Tibial artery (tissue), 4 donors: ENCODE measurements around the gene GAB1.

ENCODE experiments used
- DNase-seq, 2 donors: peaks; one replicate each; pipeline ENCODE4 v3.0.0-alpha.2; 2019
- H3K27ac ChIP-seq, 2 donors: fragments of 200-600 bp; sonication (generic) in 1 of 2; 1 replicate in 1 of 2; 2 replicates in 1 of 2; pipeline ENCODE4 v1.5.1; 2018 to 2019; ENCODE audit warnings: mild to moderate bottlenecking in 1 of 2
- H3K27me3 ChIP-seq, 2 donors: fragments of 200-600 bp; sonication (generic) in 1 of 2; one replicate each; pipeline versions ENCODE4 v1.5.1 to v1.6.0; 2016 to 2019
- H3K36me3 ChIP-seq, 3 donors: fragments of 200-600 bp; sonication (generic) in 2 of 3; one replicate each; pipeline ENCODE4 v1.5.1; 2016 to 2019; ENCODE audit warnings: mild to moderate bottlenecking in 2 of 3
- H3K4me1 ChIP-seq, 4 donors: fragments of 200-600 bp; sonication (generic) in 2 of 4; 1 replicate in 3 of 4; 2 replicates in 1 of 4; pipeline ENCODE4 v1.5.1; 2016 to 2019
- H3K4me3 ChIP-seq, 2 donors: fragments of 200-600 bp; sonication (generic) in 1 of 2; 1 replicate in 1 of 2; 2 replicates in 1 of 2; pipeline ENCODE4 v1.5.1; 2018 to 2019; ENCODE audit warnings: mild to moderate bottlenecking in 2 of 2
- H3K9me3 ChIP-seq, 3 donors: fragments of 200-600 bp; sonication (generic) in 1 of 3; one replicate each; pipeline ENCODE4 v1.5.1; 2016 to 2019
- intact Hi-C: fragments of 100-400 bp; cut with DNase I; formaldehyde crosslinking; loops from one replicate; pipeline ENCODE4 v1.15.0; 2023; ENCODE audit warnings: low total_unique reads
- TF ChIP-seq, protein P1 (sequence below), 2 experiments: fragments of 200-600 bp in 1 of 2; fragments of 450-650 bp in 1 of 2; IDR thresholded peaks; one replicate each; pipeline ENCODE4 v1.5.1; 2017 to 2019; ENCODE audit warnings: antibody characterized with exemption in 2 of 2, mild to moderate bottlenecking in 1 of 2, moderate library complexity in 1 of 2

Gene GAB1

DNA sequence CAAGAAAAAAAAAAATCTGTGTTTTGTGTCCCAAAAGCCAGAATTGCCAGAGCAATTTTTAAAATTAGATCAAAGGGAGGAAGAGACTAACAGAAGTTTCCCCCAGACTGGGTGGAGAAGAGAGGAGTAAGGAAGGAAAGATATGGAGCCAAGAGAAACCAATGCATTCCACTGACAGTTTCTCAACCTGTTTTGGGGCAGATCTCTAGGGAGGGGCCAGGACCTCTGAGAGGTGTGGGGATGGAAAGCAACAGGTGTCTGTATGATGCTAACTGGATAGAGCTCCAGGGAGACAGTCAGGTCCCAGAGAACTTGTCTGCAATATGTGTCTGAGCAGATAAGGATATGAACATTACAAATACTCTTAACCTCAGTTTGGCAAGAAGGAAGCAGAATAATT is 22.7 kb upstream of the GAB1 start:
- Histone ChIP-seq H3K27ac (no peak overlapping the region), H3K4me1 (peaks cover 0 to 8% (median 3%) of the 10 kb centered on the region in 4 donors), H3K27me3 (no peaks in the 10 kb centered on the region), H3K9me3 (no peaks in the 10 kb centered on the region), H3K4me3 (no peak overlapping the region), H3K36me3 (no peaks in the 10 kb centered on the region)
- intact Hi-C loops, result no loop called here
- no peak for DNase-seq
- TF ChIP-seq, protein P1, sequence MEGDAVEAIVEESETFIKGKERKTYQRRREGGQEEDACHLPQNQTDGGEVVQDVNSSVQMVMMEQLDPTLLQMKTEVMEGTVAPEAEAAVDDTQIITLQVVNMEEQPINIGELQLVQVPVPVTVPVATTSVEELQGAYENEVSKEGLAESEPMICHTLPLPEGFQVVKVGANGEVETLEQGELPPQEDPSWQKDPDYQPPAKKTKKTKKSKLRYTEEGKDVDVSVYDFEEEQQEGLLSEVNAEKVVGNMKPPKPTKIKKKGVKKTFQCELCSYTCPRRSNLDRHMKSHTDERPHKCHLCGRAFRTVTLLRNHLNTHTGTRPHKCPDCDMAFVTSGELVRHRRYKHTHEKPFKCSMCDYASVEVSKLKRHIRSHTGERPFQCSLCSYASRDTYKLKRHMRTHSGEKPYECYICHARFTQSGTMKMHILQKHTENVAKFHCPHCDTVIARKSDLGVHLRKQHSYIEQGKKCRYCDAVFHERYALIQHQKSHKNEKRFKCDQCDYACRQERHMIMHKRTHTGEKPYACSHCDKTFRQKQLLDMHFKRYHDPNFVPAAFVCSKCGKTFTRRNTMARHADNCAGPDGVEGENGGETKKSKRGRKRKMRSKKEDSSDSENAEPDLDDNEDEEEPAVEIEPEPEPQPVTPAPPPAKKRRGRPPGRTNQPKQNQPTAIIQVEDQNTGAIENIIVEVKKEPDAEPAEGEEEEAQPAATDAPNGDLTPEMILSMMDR (IDR thresholded peaks at IDR 0.05), result no peak

DNA sequence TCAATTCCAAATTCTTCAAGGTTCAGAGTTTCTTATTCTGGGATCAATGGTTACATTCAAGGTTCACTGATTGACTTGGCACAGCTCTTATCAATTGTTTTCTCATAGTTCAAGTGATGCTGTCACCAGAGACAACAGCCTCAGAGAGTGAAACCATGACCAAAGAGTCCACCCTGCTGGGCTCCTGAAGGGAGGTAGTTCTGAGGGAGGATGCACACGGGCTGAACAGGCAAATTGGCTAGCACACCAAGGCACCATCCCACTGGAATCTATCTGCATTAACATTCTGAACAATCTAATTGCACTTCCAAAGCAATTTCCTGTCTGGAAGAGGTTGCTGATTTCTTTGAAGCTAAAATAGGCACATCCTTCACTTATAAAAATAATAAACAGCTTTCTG is 16.6 kb upstream of the GAB1 start:
- TF ChIP-seq, protein P1 (IDR thresholded peaks at IDR 0.05), result no peak
- DNase-seq, result no peak
- peaks cover 0 to 8% (median 0%) of the 10 kb centered on the region in 4 donors for H3K4me1 ChIP-seq
- no peak overlapping the region for H3K4me3 ChIP-seq
- no peaks in the 10 kb centered on the region for H3K9me3 ChIP-seq
- H3K27ac ChIP-seq, result no peak overlapping the region
- no peaks in the 10 kb centered on the region for H3K27me3 ChIP-seq
- H3K36me3 ChIP-seq, result no peaks in the 10 kb centered on the region
- intact Hi-C loops, result no loop called here

DNA sequence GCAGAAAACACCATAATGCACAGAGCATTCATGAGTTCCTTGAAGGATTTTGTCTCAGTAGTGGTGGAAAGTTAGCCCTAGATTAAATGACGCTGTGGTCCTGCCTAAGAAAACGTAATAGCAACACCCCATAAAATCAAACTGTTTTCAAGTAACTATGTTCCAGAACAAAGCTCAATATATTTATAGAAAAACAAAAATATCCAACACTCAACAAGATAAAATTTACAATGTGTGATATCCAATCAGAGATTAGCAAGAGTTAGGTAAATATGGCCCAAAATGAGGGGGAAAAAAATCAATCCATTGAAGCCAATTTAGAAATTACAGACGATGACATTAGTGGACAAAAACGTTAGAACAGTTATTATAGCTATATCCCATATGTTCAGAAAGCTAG is 9.9 kb upstream of the GAB1 start:
- Histone ChIP-seq H3K9me3 (no peaks in the 10 kb centered on the region), H3K27ac (no peak overlapping the region), H3K27me3 (no peaks in the 10 kb centered on the region), H3K4me3 (no peak overlapping the region), H3K4me1 (no peaks in the 10 kb centered on the region), H3K36me3 (no peaks in the 10 kb centered on the region)
- TF ChIP-seq, protein P1 (IDR thresholded peaks at IDR 0.05), result no peak
- intact Hi-C loops, result no loop called here
- no peak for DNase-seq

DNA sequence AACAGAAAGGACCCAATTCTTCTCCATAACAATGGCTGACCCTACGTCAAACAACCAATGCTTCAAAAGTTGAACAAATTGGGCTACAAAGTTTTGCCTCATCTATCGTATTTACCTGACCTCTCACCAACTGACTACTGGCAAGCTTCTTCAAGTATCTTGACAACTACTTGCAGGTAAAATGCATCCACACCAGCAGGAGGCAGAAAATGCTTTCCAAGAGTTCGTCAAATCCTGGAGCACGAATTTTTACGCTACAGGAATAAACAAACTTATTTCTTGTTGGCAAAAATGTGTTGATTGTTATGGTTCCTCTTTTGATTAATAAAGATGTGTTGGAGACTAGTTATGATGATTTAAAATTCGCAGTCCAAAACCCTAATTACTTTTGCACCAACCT is 6.7 kb upstream of the GAB1 start:
- no peaks in the 10 kb centered on the region for H3K9me3 ChIP-seq
- H3K4me3 ChIP-seq, result no peak overlapping the region
- no peak overlapping the region for H3K27ac ChIP-seq
- H3K36me3 ChIP-seq, result no peaks in the 10 kb centered on the region
- TF ChIP-seq, protein P1 (IDR thresholded peaks at IDR 0.05), result no peak
- no peaks in the 10 kb centered on the region for H3K4me1 ChIP-seq
- no peaks in the 10 kb centered on the region for H3K27me3 ChIP-seq
- intact Hi-C loops, result loop anchor here (10.0 kb wide), 2 partner anchors 125 to 155 kb away; no protein-coding TSS in a partner anchor
- DNase-seq, result no peak

DNA sequence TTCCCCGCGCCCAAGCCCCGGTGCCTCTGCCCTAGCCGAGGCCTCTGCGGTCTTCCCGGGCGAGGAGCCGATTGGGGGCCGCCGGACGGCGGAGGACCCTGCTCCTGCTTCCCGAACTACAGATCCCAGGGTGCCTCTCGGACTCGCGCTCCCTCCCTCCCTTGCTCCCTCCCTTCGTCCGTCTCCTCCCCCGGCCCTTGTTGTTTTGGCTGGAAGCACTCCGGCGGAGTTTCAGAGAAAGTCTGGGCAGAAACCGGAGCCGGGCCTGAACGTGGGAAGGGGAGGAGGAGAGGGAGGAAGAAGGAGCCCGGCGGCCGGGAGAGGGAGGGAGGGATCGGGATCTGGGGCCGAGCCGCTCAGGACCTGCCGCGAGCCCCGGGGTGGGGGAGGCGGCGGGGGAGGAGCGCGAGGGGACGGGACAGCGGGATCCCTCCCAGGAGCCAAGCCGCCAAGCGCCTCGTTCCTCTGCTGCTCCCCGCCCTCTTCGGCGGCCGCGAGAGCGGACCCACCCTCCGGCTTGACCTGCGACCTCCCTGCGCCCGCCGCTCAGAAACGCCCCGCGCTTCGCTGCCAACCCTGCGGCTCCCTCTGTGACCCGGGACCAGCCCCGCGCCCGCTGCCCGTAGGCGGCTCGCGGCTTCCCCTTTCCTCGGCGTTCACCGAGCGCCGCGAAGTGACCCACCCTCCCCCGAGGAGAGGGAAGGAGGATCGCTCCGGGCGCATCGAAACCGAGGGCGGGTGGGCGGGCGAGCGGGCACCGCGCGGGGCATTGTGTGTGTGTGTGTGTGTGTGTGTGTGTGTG is 496 bp upstream of the GAB1 start:
- DNase-seq, result peak; percentile 87 to 95
- intact Hi-C loops, result loop anchor here (2.0 to 10.0 kb wide), 4 partner anchors 41 to 149 kb away; no protein-coding TSS in a partner anchor
- H3K27me3 ChIP-seq, result no peaks in the 10 kb centered on the region
- H3K27ac ChIP-seq, result peak overlapping the region; percentile 89 to 98
- H3K9me3 ChIP-seq, result no peaks in the 10 kb centered on the region
- H3K36me3 ChIP-seq, result no peaks in the 10 kb centered on the region
- TF ChIP-seq, protein P1 (IDR thresholded peaks at IDR 0.05), result no peak
- H3K4me1 ChIP-seq, result peaks cover 0 to 33% (median 8%) of the 10 kb centered on the region in 4 donors
- peak overlapping the region; percentile 62 to 97 for H3K4me3 ChIP-seq
